B cell (primary cell): Measurements from ENCODE around the gene MUC5AC. TPM values are rescaled to one million over a fixed set of nuclear protein-coding genes. Genes with fewer than 3 reads are reported as not detected.
"Not testable (repeated sequence)": the region's sequence is repeated elsewhere in the genome, so short reads cannot be mapped to it uniquely, and the experiment has no call there.

Experiments
- ATAC-seq: fragments of 200-7000 bp; cut with Tn5 transposase; one replicate; pipeline ENCODE4 v1.10.0; 2021; ENCODE audit warnings: low read depth, mild to moderate bottlenecking, moderate number of reproducible peaks, moderate library complexity
- CTCF ChIA-PET: fragments of 350-600 bp; sonication (Branson Sonifier 250); formaldehyde crosslinking; loops from one replicate; lab custom pipeline; 2021; ENCODE audit warnings: antibody characterized with exemption, inconsistent platforms; lab: Charles Lee
- POLR2A ChIA-PET: fragments of 350-600 bp; sonication (Branson Sonifier 250); formaldehyde crosslinking; loops from one replicate; lab custom pipeline; 2021; ENCODE audit warnings: antibody characterized with exemption; lab: Charles Lee
- DNase-seq: peaks from one replicate; pipeline ENCODE4 v3.0.0; 2013
- H2AFZ ChIP-seq: 2 replicates; pipeline ENCODE4 v1.6.1; 2012; ENCODE audit warnings: mild to moderate bottlenecking, low read depth, low read length; ENCODE audit not compliant: insufficient read depth, poor library complexity, severe bottlenecking
- H3K27ac ChIP-seq, 2 donors: 1 replicate in 1 of 2; 2 replicates in 1 of 2; pipeline ENCODE4 v1.5.1; 2012 to 2013; ENCODE audit warnings: low read length in 2 of 2, mild to moderate bottlenecking in 2 of 2, moderate library complexity in 1 of 2
- H3K27me3 ChIP-seq, 4 experiments: fragments of 200-600 bp in 1 of 4; sonication (generic) in 1 of 4; replicated peaks in 1 of 4; 1 replicate in 2 of 4; 2 replicates in 2 of 4; pipeline versions ENCODE4 v1.6.1 to v1.7.0; 2013 to 2016; ENCODE audit warnings: low read length in 3 of 4, mild to moderate bottlenecking in 2 of 4, mixed read lengths in 1 of 4, moderate library complexity in 1 of 4; ENCODE audit not compliant: insufficient read depth in 4 of 4, control insufficient read depth in 3 of 4; ENCODE audit errors: control extremely low read depth in 1 of 4
- H3K36me3 ChIP-seq, 2 experiments: replicated peaks in 1 of 2; 1 replicate in 1 of 2; 2 replicates in 1 of 2; pipeline versions ENCODE4 v1.6.1 to v1.7.1; 2013; ENCODE audit warnings: low read length in 1 of 2; ENCODE audit not compliant: insufficient read depth in 2 of 2, control insufficient read depth in 1 of 2; ENCODE audit errors: control extremely low read depth in 1 of 2, extremely low read depth in 1 of 2
- H3K4me1 ChIP-seq, 2 donors: fragments of 200-600 bp in 1 of 2; sonication (generic) in 1 of 2; 1 replicate in 1 of 2; 2 replicates in 1 of 2; pipeline versions ENCODE4 v1.5.1 to v1.6.1; 2013 to 2017; ENCODE audit warnings: low read length in 2 of 2; ENCODE audit not compliant: control insufficient read depth in 2 of 2, insufficient read depth in 2 of 2
- H3K4me2 ChIP-seq: replicated peaks from 2 replicates; pipeline ENCODE3; 2012; ENCODE audit warnings: mild to moderate bottlenecking, low read depth, low read length; ENCODE audit not compliant: poor library complexity, severe bottlenecking
- H3K4me3 ChIP-seq, 5 experiments: fragments of 200-600 bp in 1 of 5; sonication (generic) in 1 of 5; 1 replicate in 3 of 5; 2 replicates in 2 of 5; pipeline versions ENCODE4 v1.5.1 to v1.7.0; 2011 to 2016; ENCODE audit warnings: low read length in 4 of 5, mild to moderate bottlenecking in 4 of 5, low read depth in 2 of 5, control low read depth in 1 of 5, moderate library complexity in 1 of 5; ENCODE audit not compliant: insufficient read depth in 1 of 5; ENCODE audit errors: control extremely low read depth in 1 of 5, extremely low read depth in 1 of 5
- H3K79me2 ChIP-seq: fragments of 200-600 bp; sonication (generic); one replicate; pipeline ENCODE4 v1.6.0; 2016; ENCODE audit warnings: low read length; ENCODE audit not compliant: control insufficient read depth, insufficient read depth
- H3K9ac ChIP-seq: fragments of 200-600 bp; sonication (generic); 2 replicates; pipeline ENCODE4 v1.6.1; 2017; ENCODE audit warnings: mild to moderate bottlenecking, low read length, moderate library complexity
- H3K9me3 ChIP-seq, 3 donors: one replicate each; pipeline versions ENCODE4 v1.6.1 to v1.7.1; 2013; ENCODE audit warnings: low read length in 2 of 3; ENCODE audit not compliant: control insufficient read depth in 2 of 3, insufficient read depth in 1 of 3; ENCODE audit errors: control extremely low read depth in 1 of 3
- H4K20me1 ChIP-seq: 2 replicates; pipeline ENCODE4 v1.6.0; 2012; ENCODE audit warnings: mild to moderate bottlenecking, low read length; ENCODE audit not compliant: insufficient read depth, control insufficient read depth, poor library complexity, severe bottlenecking
- H3K27ac Mint-ChIP-seq: one replicate; pipeline ENCODE4 v1.8.0; 2021; ENCODE audit warnings: mixed read lengths
- H3K27me3 Mint-ChIP-seq: one replicate; pipeline ENCODE4 v1.8.0; 2021; ENCODE audit warnings: mixed read lengths
- H3K4me1 Mint-ChIP-seq: one replicate; pipeline ENCODE4 v1.8.0; 2021; ENCODE audit warnings: mixed read lengths
- H3K4me3 Mint-ChIP-seq: one replicate; pipeline ENCODE4 v1.8.0; 2021; ENCODE audit warnings: mixed read lengths
- H3K9me3 Mint-ChIP-seq: one replicate; pipeline ENCODE4 v1.8.0; 2022; ENCODE audit warnings: mixed read lengths; ENCODE audit not compliant: insufficient read depth
- CTCF ChIP-seq: fragments of 200-600 bp; IDR thresholded peaks from one replicate; pipeline ENCODE4 v1.8.0; 2022; ENCODE audit warnings: antibody characterized with exemption, mild to moderate bottlenecking
- EZH2 ChIP-seq: IDR thresholded peaks from 2 replicates; pipeline ENCODE4 v1.6.1; 2012; ENCODE audit warnings: borderline replicate concordance, low read depth, mild to moderate bottlenecking, moderate library complexity, low read length; ENCODE audit not compliant: insufficient read depth, poor library complexity, severe bottlenecking
- WGBS: methylation state at CpG from one replicate; pipeline ENCODE4 v1.1.5; 2013; ENCODE audit warnings: missing lambda C conversion rate; ENCODE audit not compliant: insufficient coverage; 5-methylcytosine and 5-hydroxymethylcytosine counted together
- intact Hi-C: fragments of 100-400 bp; cut with micrococcal nuclease; formaldehyde crosslinking; loops from one replicate; pipeline ENCODE4 v1.10.0; 2022
- polyA plus RNA-seq: library from polyadenylated mRNA; depleted of rRNA; stranded (reverse); fragments of >200 nt; gene quantifications from 2 replicates; pipeline ENCODE4 v1.2.3, GENCODE V29; 2012
- total RNA-seq, 2 donors: library from RNA; stranded (reverse); fragments of 120-200 nt in 1 of 2; gene quantifications; 1 replicate in 1 of 2; 2 replicates in 1 of 2; pipeline versions ENCODE4 v1.2.3 to v1.2.4, GENCODE V29; 2013 to 2022

The MUC5AC gene
- total and polyA plus RNA-seq, 2 donors (not counting 1 experiment from before 2014, with no cell fraction given) = not detected

GRCh38 chr11:1153105-1153950 lies 4.4 kb upstream of the MUC5AC start:
- 86% methylated on average over 28 of the region's 28 CpGs for WGBS
- peaks cover 3% of the 10 kb centered on the region for H3K27me3 Mint-ChIP-seq
- intact Hi-C loops = no loop called here
- ATAC-seq (no peak), DNase-seq (peak; percentile 8)
- H4K20me1 ChIP-seq = no peaks in the 10 kb centered on the region
- H3K79me2 ChIP-seq = no peaks in the 10 kb centered on the region
- no peak for TF ChIP-seq CTCF
- H3K9me3 Mint-ChIP-seq = no peaks in the 10 kb centered on the region
- peaks cover 0 to 8% (median 0%) of the 10 kb centered on the region in 4 experiments for H3K27me3 ChIP-seq
- H2AFZ ChIP-seq = no peak overlapping the region
- no peak overlapping the region for H3K27ac ChIP-seq
- no peak overlapping the region for H3K4me3 ChIP-seq
- H3K27ac Mint-ChIP-seq = no peak overlapping the region
- H3K9ac ChIP-seq = no peak overlapping the region
- H3K4me1 ChIP-seq = peaks cover 3 to 8% of the 10 kb centered on the region in 2 donors
- ChIA-PET CTCF (no interaction called here), POLR2A (no interaction called here)
- no peak overlapping the region for H3K4me3 Mint-ChIP-seq
- no peaks in the 10 kb centered on the region for H3K36me3 ChIP-seq
- H3K4me1 Mint-ChIP-seq = peaks cover 3% of the 10 kb centered on the region
- peaks cover 0 to 10% (median 0%) of the 10 kb centered on the region in 3 donors for H3K9me3 ChIP-seq
- no peak overlapping the region for H3K4me2 ChIP-seq

- TF ChIP-seq CTCF (no peak), EZH2 (no peak)
- no peak overlapping the region for H3K27ac Mint-ChIP-seq
- H3K4me1 Mint-ChIP-seq = peaks cover 3% of the 10 kb centered on the region
- peak; percentile 4 for DNase-seq
- H2AFZ ChIP-seq = no peak overlapping the region
- H3K4me1 ChIP-seq = peaks cover 3 to 8% of the 10 kb centered on the region in 2 donors
- H3K4me2 ChIP-seq = no peak overlapping the region
- CTCF ChIA-PET = no interaction called here
- no peaks in the 10 kb centered on the region for H3K79me2 ChIP-seq
- WGBS = 91% methylated on average over 14 of the region's 14 CpGs
- no peak for ATAC-seq
- no peak overlapping the region for H3K9ac ChIP-seq
- H3K4me3 Mint-ChIP-seq = no peak overlapping the region
- H3K27me3 Mint-ChIP-seq = peaks cover 3% of the 10 kb centered on the region
- H3K36me3 ChIP-seq = no peaks in the 10 kb centered on the region
- peaks cover 0 to 8% (median 0%) of the 10 kb centered on the region in 4 experiments for H3K27me3 ChIP-seq
- H4K20me1 ChIP-seq = no peaks in the 10 kb centered on the region
- peaks cover 0 to 5% (median 0%) of the 10 kb centered on the region in 3 donors for H3K9me3 ChIP-seq
- POLR2A ChIA-PET = no interaction called here
- no peak overlapping the region for H3K27ac ChIP-seq
- H3K4me3 ChIP-seq = no peak overlapping the region
- no peaks in the 10 kb centered on the region for H3K9me3 Mint-ChIP-seq
- intact Hi-C loops = no loop called here
Measured at GRCh38 chr11:1153951-1154493, 3.7 kb upstream of the MUC5AC start.

GRCh38 chr11:1154656-1155055 lies 3.1 kb upstream of the MUC5AC start:
- H3K4me3 Mint-ChIP-seq, H3K36me3 ChIP-seq, H3K4me3 ChIP-seq, H3K9ac ChIP-seq, POLR2A ChIA-PET, H3K4me2 ChIP-seq, ATAC-seq, H3K9me3 ChIP-seq, H2AFZ ChIP-seq, H3K27ac Mint-ChIP-seq, H3K27me3 Mint-ChIP-seq, H3K9me3 Mint-ChIP-seq, H4K20me1 ChIP-seq, DNase-seq, H3K4me1 ChIP-seq, H3K4me1 Mint-ChIP-seq, intact Hi-C loops, H3K27ac ChIP-seq, H3K27me3 ChIP-seq, H3K79me2 ChIP-seq, CTCF ChIA-PET: not testable (repeated sequence)
- no CpG with 5 or more reads among the region's 3 CpGs for WGBS
